Inferior parietal cortex (tissue), 1 donor: ENCODE measurements around the gene GRID1.
"Not testable (repeated sequence)": the region's sequence is repeated elsewhere in the genome, so short reads cannot be mapped to it uniquely, and the experiment has no call there.

ENCODE experiments used
- DNase-seq: peaks from one replicate; pipeline ENCODE4 v3.0.0-alpha.2; 2016; ENCODE audit errors: extremely low spot score

The GRID1 gene

GRCh38 chr10:86042161-86042560 lies 324.4 kb downstream of the GRID1 start:
- DNase-seq: no peak

GRCh38 chr10:86041116-86041515 lies 325.5 kb downstream of the GRID1 start:
- no peak for DNase-seq

DNA sequence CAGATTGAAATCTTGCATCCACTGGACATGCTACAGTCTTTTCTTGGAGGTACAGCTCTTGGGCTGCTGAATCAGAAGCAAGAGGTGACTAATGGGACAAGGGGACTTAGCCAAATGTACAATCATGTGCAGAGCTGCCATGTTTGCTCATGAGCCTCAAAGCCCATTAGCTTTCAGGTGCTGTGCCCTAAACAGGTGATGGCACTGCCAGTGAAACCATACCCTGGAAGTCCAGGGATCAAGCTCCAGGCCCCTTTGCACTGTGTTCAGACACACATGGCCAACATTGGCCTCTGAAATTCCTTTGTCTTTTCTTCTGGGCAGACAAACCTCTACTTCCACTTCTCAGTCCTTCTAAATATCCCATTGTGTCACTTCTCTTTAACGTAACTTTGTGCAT lies 328.2 kb downstream of the GRID1 start:
- no peak for DNase-seq

GRCh38 chr10:86037096-86037495 lies 329.5 kb downstream of the GRID1 start:
- no peak for DNase-seq

- DNase-seq: no peak
Measured at GRCh38 chr10:86036544-86036831, 330.1 kb downstream of the GRID1 start.

DNA sequence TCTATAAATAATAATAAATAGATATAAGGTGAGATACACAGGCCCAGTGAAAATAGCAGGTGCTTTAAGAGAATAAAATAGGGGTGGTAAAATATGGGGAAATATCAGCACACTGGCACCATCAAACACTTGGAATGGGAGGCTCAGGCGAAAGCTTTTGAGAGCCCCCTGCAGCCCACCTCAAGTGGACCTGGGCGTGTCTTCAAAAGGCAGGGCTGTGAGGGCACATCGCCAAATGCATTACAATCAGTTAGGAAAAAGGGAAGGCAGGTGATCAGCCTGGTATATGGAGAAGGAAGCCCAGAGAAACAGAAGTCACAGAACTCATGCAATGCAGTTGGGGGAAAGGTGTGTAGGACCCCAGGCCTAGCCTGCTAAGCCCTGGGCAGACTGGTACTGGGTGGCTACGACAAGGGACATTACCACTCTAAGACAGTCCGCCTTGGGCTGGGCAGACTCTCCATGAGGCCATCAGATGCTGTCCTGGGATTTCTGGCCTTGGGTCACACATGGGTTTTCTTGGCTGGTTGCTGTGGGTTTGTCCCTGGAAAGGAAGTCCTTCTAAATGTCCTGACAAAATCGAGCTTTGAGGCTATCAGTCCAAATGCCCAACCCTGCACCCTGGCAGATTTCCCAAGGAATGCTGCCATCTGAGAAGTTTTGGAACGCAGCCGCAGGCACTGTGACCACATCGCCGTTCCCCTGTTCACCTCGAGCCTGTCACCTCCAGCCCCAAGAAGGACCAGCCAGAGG lies 330.6 kb downstream of the GRID1 start:
- DNase-seq: no peak

DNA sequence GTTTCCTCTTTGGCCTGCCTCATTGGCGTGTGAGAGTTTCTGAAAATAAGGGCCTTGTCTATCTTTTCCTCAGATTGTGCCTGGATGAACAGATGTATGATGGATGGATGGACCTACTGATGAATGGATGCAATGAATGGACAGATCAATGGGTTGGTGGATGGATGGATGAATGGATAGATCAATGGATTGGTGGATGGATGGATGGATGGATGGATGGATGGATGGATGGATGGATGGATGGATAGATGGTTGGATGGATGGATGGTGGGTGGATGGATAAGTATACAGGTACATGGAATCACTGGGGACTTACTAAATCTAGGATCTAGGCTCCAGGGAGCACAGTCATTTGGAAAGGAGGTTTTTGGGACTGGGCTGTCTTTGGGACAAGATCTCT lies 331.9 kb downstream of the GRID1 start:
- DNase-seq: no peak

GRCh38 chr10:86033581-86033980 lies 333.0 kb downstream of the GRID1 start:
- no peak for DNase-seq

DNA sequence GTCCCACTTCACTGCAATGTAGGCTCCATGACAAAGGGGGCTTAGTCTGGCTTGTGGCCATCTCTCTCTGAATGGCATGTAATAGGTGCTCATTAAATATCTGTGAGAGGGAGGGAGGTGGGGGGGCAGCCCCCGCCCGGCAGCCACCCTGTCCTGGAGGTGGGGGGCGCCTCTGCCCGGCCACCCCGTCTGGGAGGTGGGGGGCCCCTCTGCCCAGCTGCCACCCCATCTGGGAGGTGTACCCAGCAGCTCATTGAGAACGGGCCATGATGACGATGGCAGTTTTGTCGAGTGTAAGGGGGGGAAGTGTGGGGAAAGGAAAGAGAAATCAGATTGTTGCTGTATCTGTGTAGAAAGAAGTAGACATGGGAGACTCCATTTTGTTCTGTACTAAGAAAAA lies 334.5 kb downstream of the GRID1 start:
- DNase-seq: not testable (repeated sequence)

DNA sequence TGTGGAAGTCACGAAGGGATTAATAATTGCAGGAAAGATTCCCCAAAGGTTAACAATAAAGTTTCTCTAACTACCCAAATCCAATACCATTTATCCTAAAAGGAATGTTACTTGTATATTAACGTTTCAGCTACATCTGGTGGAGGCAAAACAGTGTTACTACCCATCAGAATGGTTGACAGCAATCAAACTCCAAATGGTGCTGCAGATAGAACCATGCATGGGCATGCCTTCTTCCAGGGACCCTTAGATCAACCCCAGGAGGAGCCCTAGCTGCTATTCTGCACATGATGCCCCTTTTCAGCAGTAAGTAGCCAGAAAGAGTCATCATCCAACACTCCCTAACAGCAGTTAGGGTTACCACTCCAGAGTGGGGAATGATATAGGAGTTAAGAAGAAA lies 336.3 kb downstream of the GRID1 start:
- no peak for DNase-seq

GRCh38 chr10:86027346-86027745 lies 339.2 kb downstream of the GRID1 start:
- no peak for DNase-seq

GRCh38 chr10:86025509-86025908 lies 341.1 kb downstream of the GRID1 start:
- no peak for DNase-seq

DNA sequence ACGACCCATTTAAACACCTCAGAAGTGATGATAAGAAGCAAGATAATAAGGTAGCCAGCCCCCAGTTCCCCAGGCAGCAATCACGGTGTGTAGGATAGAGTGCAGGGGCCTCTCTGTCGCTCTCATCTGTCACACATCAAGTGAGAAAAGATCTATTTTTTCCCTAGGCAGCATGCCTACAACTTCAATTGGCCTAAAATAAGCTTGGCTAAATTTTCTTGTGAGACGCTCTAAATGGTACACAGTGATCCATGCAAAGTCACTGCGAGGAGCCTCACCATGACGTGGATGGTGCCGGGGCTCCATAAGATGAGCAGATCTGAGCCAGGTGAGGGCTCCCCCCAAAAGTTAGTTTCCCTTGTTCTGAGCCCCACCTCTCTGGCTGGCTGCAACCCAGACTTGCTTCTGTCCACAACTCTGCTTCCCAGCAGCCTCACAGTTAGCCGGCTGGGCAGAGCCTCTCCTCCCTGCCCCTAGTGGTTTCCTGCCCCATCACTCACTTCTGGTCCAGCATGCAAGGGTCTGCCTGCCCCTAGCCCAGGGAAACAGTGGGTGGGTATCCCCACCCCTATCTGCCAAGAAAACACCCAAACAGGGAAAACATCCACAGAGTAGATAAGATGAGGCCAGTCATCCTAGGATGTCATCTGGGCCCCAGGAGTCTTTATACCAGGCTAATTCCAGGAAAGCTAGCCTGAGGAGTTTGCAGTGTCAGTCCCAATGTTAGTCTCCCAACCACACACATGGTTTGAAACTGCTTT lies 342.1 kb downstream of the GRID1 start:
- DNase-seq: no peak

- DNase-seq: no peak
Measured at GRCh38 chr10:86023931-86024280, 342.7 kb downstream of the GRID1 start.

- DNase-seq: no peak
Measured at GRCh38 chr10:86023336-86023735, 343.3 kb downstream of the GRID1 start.

GRCh38 chr10:86022906-86023305 lies 343.7 kb downstream of the GRID1 start:
- no peak for DNase-seq

GRCh38 chr10:86020134-86020533 lies 346.5 kb downstream of the GRID1 start:
- DNase-seq: no peak

DNA sequence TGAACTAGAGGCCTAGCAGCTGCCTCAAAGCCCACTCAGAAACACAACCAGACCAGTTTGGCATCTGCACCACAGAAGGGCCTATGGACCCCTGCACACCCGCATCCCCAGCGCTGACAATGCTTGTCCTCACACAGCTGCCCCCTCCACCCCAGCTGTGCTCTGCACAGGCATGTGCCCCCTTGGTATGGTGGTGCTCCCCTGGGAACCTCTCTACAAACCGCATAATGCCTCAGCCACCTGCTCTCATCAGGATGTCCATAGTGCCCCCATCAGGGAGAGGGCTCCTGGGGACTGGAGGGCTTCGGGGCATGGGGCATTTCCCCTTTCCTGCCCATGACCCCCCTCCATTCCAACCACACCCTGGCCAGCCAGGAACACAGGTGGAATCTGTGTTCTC lies 347.5 kb downstream of the GRID1 start:
- no peak for DNase-seq

DNA sequence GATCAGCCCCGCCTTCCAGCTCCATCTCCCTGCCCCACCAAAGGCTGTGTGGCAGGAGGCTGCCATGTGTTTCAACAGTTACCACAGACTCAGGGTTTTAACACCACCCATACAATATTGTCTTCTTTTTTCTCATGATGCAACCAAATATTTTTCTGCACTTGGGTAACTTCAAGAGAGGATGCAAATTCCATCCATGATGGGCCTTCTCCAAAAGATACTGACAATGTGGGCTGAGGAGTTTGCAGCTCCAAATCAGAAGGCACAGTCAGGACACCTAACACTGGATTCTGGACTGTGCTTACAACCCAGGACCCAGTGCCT lies 347.9 kb downstream of the GRID1 start:
- no peak for DNase-seq

DNA sequence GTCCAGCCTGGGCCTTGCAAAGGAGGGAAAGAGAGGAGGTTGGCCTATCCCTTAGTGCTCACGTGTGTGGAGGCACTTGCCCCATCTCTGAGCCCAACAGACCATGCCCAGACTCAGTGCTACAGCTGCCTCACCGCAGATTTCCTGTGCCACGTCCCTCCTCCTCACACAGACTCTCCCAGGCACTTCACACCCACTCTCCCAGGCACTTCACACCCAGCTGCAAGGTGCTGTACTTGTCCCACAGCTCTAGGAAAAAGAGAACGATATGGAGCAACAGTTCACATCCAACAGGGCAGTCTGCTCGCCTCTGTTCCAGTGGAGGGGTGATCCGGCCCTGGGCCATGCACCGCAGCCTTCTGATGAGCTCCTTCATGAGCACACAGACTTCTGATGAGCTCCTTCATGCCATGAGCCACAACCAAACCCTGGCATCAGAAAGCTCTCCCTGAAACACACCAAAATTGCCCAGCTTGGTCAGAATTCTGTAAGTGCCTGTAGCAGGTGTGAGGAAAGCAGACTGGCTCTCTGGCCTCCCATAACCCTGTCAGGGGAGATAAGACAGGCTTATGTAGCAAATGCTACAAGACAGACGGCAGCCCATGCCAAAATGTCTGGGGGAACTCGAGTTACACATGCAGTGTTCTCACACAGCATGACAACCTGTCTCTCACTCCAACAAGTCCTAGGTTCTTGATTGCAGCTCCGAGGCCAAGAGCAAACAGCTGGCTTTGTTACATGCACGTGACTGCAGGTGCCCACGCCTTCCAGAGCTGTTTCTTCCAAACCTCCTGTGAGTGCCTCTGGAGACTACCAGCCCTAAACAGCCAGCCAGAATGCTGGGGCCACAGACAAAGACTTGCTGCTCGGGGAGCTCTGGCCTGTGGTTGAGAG lies 348.5 kb downstream of the GRID1 start:
- no peak for DNase-seq

GRCh38 chr10:86013568-86013967 lies 353.0 kb downstream of the GRID1 start:
- no peak for DNase-seq

DNA sequence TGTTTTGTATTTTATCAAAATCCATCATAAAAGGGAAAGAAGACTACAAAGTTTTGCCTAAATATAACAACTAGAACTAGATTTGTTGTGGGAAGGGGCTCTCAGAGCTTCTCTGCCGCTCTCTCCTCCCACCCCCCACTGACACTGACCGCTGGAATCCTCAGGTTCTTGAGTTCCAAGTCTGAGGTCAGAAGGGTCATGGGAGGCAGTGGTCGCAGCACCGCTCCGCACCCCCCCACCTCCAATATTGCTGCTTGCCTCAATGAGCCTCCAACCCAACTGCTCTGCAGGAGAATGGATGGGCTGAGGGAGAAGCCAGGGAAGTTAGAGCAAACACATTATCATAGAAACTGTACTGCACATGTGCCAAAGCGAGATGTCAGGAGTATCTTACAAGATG lies 359.4 kb downstream of the GRID1 start:
- DNase-seq: no peak

GRCh38 chr10:86004337-86004736 lies 362.3 kb downstream of the GRID1 start:
- no peak for DNase-seq
